ENCODE measurements around the gene MTO1. TPM values are rescaled to one million over a fixed set of nuclear protein-coding genes. Genes with fewer than 3 reads are reported as not detected.

The MTO1 gene
- total and polyA plus RNA-seq, 2 of the 4 experiments (the other 2 are of a cell fraction): 15.0 to 39.8 TPM

DNA sequence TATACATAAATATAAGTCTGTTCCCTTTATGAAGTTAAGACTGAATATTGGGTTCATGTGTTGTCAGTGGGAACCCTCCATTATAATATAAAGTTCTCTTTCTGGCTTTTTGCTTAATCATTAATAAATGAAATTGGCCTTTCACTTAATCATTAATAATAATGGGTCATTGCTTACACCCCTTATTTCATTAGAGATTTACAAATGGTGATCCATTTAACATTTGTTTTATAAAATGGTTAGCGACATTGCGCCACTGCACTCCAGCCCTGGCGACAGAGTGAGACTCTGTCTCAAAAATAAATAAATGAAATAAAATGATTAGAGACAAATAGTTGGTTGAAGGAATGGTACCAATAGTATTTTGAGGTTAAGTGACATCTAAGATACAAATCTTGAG lies 48.4 kb upstream of the MTO1 start:
- Histone ChIP-seq H4K8ac (ENCODE audit: low read depth in 2 of 2, low read length in 2 of 2) (no peak overlapping the region), H3K4me3 (ENCODE audit: insufficient read depth, low read depth, low read length) (no peak overlapping the region), H3K4me1 (ENCODE audit: control insufficient read depth, insufficient read depth, low read length) (no peaks in the 10 kb centered on the region), H3K9me3 (ENCODE audit: control insufficient read depth, insufficient read depth, low read length) (no peaks in the 10 kb centered on the region), H2AFZ (replicated peaks; ENCODE audit: low read length, poor library complexity) (no peak overlapping the region), H2BK5ac (ENCODE audit: low read depth, low read length, poor library complexity, severe bottlenecking) (no peak overlapping the region), H3K4ac (ENCODE audit: low read depth, low read length) (no peak overlapping the region), H3K9me1 (ENCODE audit: insufficient read depth, low read length) (no peaks in the 10 kb centered on the region), H3K14ac (replicated peaks; ENCODE audit: low read depth, low read length) (no peak overlapping the region), H2AK9ac (replicated peaks; ENCODE audit: low read depth, low read length, poor library complexity) (no peak overlapping the region), H3K4me2 (ENCODE audit: low read depth, low read length) (no peak overlapping the region), H3K79me1 (ENCODE audit: low read depth in 1 of 2, low read length in 2 of 2) (no peaks in the 10 kb centered on the region), H3K27me3 (ENCODE audit: control insufficient read depth, insufficient read depth, low read length) (no peaks in the 10 kb centered on the region), H3K9ac (ENCODE audit: low read depth, low read length) (no peak overlapping the region), H3K56ac (ENCODE audit: extremely low read depth, insufficient read depth, low read length) (no peak overlapping the region), H3K18ac (ENCODE audit: low read depth, low read length) (no peak overlapping the region), H4K91ac (ENCODE audit: insufficient read depth, low read depth, low read length) (no peak overlapping the region), H3K23ac (ENCODE audit: low read depth, low read length) (no peak overlapping the region), H3K36me3 (ENCODE audit: control insufficient read depth, insufficient read depth, low read length) (no peaks in the 10 kb centered on the region), H3K27ac (ENCODE audit: insufficient read depth, low read length) (no peak overlapping the region), H2BK20ac (ENCODE audit: low read depth, low read length) (no peak overlapping the region), H2BK15ac (ENCODE audit: low read depth, low read length) (no peak overlapping the region), H4K20me1 (ENCODE audit: insufficient read depth, low read length) (no peaks in the 10 kb centered on the region), H2AK5ac (ENCODE audit: low read depth, low read length) (no peak overlapping the region), H2BK120ac (ENCODE audit: low read depth, low read length) (no peak overlapping the region), H4K5ac (ENCODE audit: low read depth, low read length) (no peak overlapping the region)
- intact Hi-C loops (cut with micrococcal nuclease) (no loop called here), in situ Hi-C loops (cut with MboI; ENCODE audit: low sequenced_read_pairs) (no loop called here), dilution Hi-C loops (cut with HindIII; ENCODE audit: low sequenced_read_pairs, unreplicated experiment) (no loop called here)
- no peak for DNase-seq
- ChIA-PET CTCF (no interaction called here), POLR2A (ENCODE audit: unreplicated experiment) (no interaction called here)
- ATAC-seq (ENCODE audit: low read depth): no peak
- TF ChIP-seq RCOR1 (IDR thresholded peaks at IDR 0.05; ENCODE audit: insufficient replicate concordance, low read length) (no peak), NFE2L2 (IDR thresholded peaks at IDR 0.05; ENCODE audit: low read depth, low read length) (no peak), USF2 (IDR thresholded peaks at IDR 0.05; ENCODE audit: low read depth, low read length) (no peak), MAFK (IDR thresholded peaks at IDR 0.05; ENCODE audit: low read depth, low read length) (no peak), BHLHE40 (IDR thresholded peaks at IDR 0.05; ENCODE audit: low read depth, low read length) (no peak), RAD21 (IDR thresholded peaks at IDR 0.05; ENCODE audit: low read length) (no peak), FOS (IDR thresholded peaks at IDR 0.05; ENCODE audit: low read depth, low read length) (no peak), SMC3 (IDR thresholded peaks at IDR 0.05; ENCODE audit: low read depth, low read length) (no peak), MXI1 (IDR thresholded peaks at IDR 0.05; ENCODE audit: borderline replicate concordance, low read depth, low read length) (no peak), CEBPB (IDR thresholded peaks at IDR 0.05; ENCODE audit: low read depth, low read length) (no peak), RFX5 (IDR thresholded peaks at IDR 0.05; ENCODE audit: low read depth, low read length) (no peak), CTCF (conservative IDR thresholded peaks at IDR 0.05; ENCODE audit: low read depth, low read length) (no peak), MAZ (IDR thresholded peaks at IDR 0.05; ENCODE audit: borderline replicate concordance, low read depth, low read length) (no peak), CHD1 (IDR thresholded peaks at IDR 0.05; ENCODE audit: low read depth, low read length) (no peak), POLR2A (IDR thresholded peaks at IDR 0.05; ENCODE audit: low read depth, low read length) (no peak)
- TF ChIP-seq, protein P1, sequence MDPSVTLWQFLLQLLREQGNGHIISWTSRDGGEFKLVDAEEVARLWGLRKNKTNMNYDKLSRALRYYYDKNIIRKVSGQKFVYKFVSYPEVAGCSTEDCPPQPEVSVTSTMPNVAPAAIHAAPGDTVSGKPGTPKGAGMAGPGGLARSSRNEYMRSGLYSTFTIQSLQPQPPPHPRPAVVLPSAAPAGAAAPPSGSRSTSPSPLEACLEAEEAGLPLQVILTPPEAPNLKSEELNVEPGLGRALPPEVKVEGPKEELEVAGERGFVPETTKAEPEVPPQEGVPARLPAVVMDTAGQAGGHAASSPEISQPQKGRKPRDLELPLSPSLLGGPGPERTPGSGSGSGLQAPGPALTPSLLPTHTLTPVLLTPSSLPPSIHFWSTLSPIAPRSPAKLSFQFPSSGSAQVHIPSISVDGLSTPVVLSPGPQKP (IDR thresholded peaks at IDR 0.05; ENCODE audit: borderline replicate concordance, low read depth, low read length): no peak
- BruUV-seq (replicated peaks): no TSS peak
- no CpG with 5 or more reads among the region's 3 CpGs for WGBS, 2 experiments (ENCODE audit: extremely low coverage in 2 of 2, insufficient read length in 1 of 2)

Measured in IMR-90 (cell line).